HepG2 (cell line): Measurements from ENCODE around the gene AKT2. TPM values are rescaled to one million over a fixed set of nuclear protein-coding genes. Genes with fewer than 3 reads are reported as not detected.

ENCODE experiments used
- CBFB ChIP-seq: sonication (generic); formaldehyde crosslinking; IDR thresholded peaks from 2 replicates; pipeline ENCODE4 v1.4.0; 2020; ENCODE audit warnings: missing genetic modification reagents
- CREB1 ChIP-seq, 2 experiments: fragments of 450-650 bp in 1 of 2; IDR thresholded peaks; 2 replicates each; pipeline ENCODE4 v1.6.1; 2016 to 2017; ENCODE audit warnings: control low read depth in 1 of 2, mild to moderate bottlenecking in 1 of 2, missing compliant biosample characterization in 1 of 2, missing genetic modification characterization in 1 of 2
- EP300 ChIP-seq, 3 experiments: sonication (generic) in 1 of 3; formaldehyde crosslinking in 1 of 3; IDR thresholded peaks; 2 replicates each; pipeline versions ENCODE4 v1.5.1 to v1.6.1; 2011 to 2020; ENCODE audit warnings: low read depth in 2 of 3, low read length in 2 of 3, borderline replicate concordance in 1 of 3, improper control_type of control experiment in 1 of 3, mild to moderate bottlenecking in 1 of 3, missing genetic modification reagents in 1 of 3, moderate library complexity in 1 of 3
- FOXP1 ChIP-seq, 2 experiments: fragments of 450-650 bp in 1 of 2; IDR thresholded peaks; 2 replicates each; pipeline ENCODE4 v1.6.1; 2017 to 2018; ENCODE audit warnings: antibody characterized with exemption in 1 of 2
- HMG20A ChIP-seq: IDR thresholded peaks from 2 replicates; pipeline ENCODE4 v1.6.1; 2016; ENCODE audit warnings: borderline replicate concordance
- KDM2A ChIP-seq: sonication (generic); formaldehyde crosslinking; IDR thresholded peaks from 2 replicates; pipeline ENCODE4 v1.4.0; 2020; ENCODE audit warnings: low read depth, missing genetic modification reagents, borderline replicate concordance
- KDM3A ChIP-seq: IDR thresholded peaks from 2 replicates; pipeline ENCODE4 v1.6.1; 2018; ENCODE audit warnings: low read depth, missing compliant biosample characterization
- MED13 ChIP-seq: sonication (generic); formaldehyde crosslinking; IDR thresholded peaks from 2 replicates; pipeline ENCODE4 v1.5.0; 2020; ENCODE audit warnings: missing genetic modification reagents
- MED8 ChIP-seq: sonication (generic); formaldehyde crosslinking; IDR thresholded peaks from 2 replicates; pipeline ENCODE4 v1.8.1; 2023; ENCODE audit warnings: mild to moderate bottlenecking, missing genetic modification reagents; ENCODE audit not compliant: insufficient replicate concordance
- MEF2D ChIP-seq: sonication (generic); formaldehyde crosslinking; IDR thresholded peaks from 2 replicates; pipeline ENCODE4 v1.5.1; 2020; ENCODE audit warnings: mild to moderate bottlenecking, missing genetic modification reagents
- MXI1 ChIP-seq: IDR thresholded peaks from 3 replicates; pipeline ENCODE4 v1.6.1; 2012; ENCODE audit warnings: low read depth, low read length, inconsistent platforms, borderline replicate concordance
- NFKBIZ ChIP-seq: IDR thresholded peaks from 2 replicates; pipeline ENCODE4 v1.6.1; 2018; ENCODE audit warnings: missing genetic modification reagents, missing compliant biosample characterization
- PHF21A ChIP-seq: sonication (generic); formaldehyde crosslinking; IDR thresholded peaks from 2 replicates; pipeline ENCODE4 v1.5.0; 2020; ENCODE audit warnings: mild to moderate bottlenecking, missing genetic modification reagents
- PTBP1 ChIP-seq: fragments of 200-400 bp; formaldehyde crosslinking; IDR thresholded peaks from 2 replicates; pipeline ENCODE4 v1.6.1; 2018; ENCODE audit warnings: low read length, low read depth; ENCODE audit not compliant: poor library complexity, severe bottlenecking
- SMC3 ChIP-seq: IDR thresholded peaks from 2 replicates; pipeline ENCODE4 v1.6.1; 2011; ENCODE audit warnings: low read length, improper control_type of control experiment
- TCF7L2 ChIP-seq: IDR thresholded peaks from 2 replicates; pipeline ENCODE4 v1.6.1; 2011; ENCODE audit warnings: mild to moderate bottlenecking, low read depth, low read length, moderate library complexity
- YEATS2 ChIP-seq: sonication (generic); formaldehyde crosslinking; IDR thresholded peaks from 2 replicates; pipeline ENCODE4 v1.4.0; 2020; ENCODE audit warnings: missing genetic modification reagents, borderline replicate concordance
- ZNF556 ChIP-seq: sonication (generic); formaldehyde crosslinking; IDR thresholded peaks from 2 replicates; pipeline ENCODE4 v1.4.0; 2020; ENCODE audit warnings: mild to moderate bottlenecking, missing genetic modification reagents, borderline replicate concordance
- ZNF629 ChIP-seq: sonication (generic); formaldehyde crosslinking; conservative IDR thresholded peaks from 2 replicates; pipeline ENCODE4 v1.5.0; 2020; ENCODE audit warnings: missing genetic modification reagents
- polyA plus RNA-seq, 8 experiments: library from polyadenylated mRNA; depleted of rRNA in 3 of 8; stranded (reverse) in 7 of 8; unstranded in 1 of 8; fragments of >200 nt; fragmentation: Illumina TruSeq in 4 of 8; extraction: Trizol in 4 of 8; gene quantifications; 2 replicates each; pipeline versions ENCODE4 v1.2.1 to v1.2.3, GENCODE V29; 2011 to 2016; ENCODE audit warnings: low read depth in 4 of 8, missing spikeins in 1 of 8, mixed read lengths in 1 of 8; ENCODE audit not compliant: insufficient read depth in 1 of 8
- total RNA-seq, 5 experiments: library from RNA; depleted of rRNA; stranded (reverse); fragments of >200 nt; fragmentation: Illumina TruSeq; extraction: Trizol; gene quantifications; 2 replicates each; pipeline ENCODE4 v1.2.3, GENCODE V29; 2016; ENCODE audit warnings: low read depth in 1 of 5
- TF ChIP-seq, protein P1 (sequence below): sonication (generic); formaldehyde crosslinking; IDR thresholded peaks from 2 replicates; pipeline ENCODE4 v1.5.0; 2020; ENCODE audit warnings: missing genetic modification reagents
- TF ChIP-seq, protein P2 (sequence below): sonication (generic); formaldehyde crosslinking; IDR thresholded peaks from 2 replicates; pipeline ENCODE4 v1.4.0; 2020; ENCODE audit warnings: mild to moderate bottlenecking, missing genetic modification reagents
- TF ChIP-seq, protein P3 (sequence below): sonication (generic); formaldehyde crosslinking; IDR thresholded peaks from 2 replicates; pipeline ENCODE4 v1.9.0; 2021; ENCODE audit warnings: missing genetic modification reagents, borderline replicate concordance

AKT2 gene
- total and polyA plus RNA-seq, 2 of the 13 experiments (the other 11 are each of a cell fraction or from before 2014, with no cell fraction given) = 82.1 to 173 TPM

DNA sequence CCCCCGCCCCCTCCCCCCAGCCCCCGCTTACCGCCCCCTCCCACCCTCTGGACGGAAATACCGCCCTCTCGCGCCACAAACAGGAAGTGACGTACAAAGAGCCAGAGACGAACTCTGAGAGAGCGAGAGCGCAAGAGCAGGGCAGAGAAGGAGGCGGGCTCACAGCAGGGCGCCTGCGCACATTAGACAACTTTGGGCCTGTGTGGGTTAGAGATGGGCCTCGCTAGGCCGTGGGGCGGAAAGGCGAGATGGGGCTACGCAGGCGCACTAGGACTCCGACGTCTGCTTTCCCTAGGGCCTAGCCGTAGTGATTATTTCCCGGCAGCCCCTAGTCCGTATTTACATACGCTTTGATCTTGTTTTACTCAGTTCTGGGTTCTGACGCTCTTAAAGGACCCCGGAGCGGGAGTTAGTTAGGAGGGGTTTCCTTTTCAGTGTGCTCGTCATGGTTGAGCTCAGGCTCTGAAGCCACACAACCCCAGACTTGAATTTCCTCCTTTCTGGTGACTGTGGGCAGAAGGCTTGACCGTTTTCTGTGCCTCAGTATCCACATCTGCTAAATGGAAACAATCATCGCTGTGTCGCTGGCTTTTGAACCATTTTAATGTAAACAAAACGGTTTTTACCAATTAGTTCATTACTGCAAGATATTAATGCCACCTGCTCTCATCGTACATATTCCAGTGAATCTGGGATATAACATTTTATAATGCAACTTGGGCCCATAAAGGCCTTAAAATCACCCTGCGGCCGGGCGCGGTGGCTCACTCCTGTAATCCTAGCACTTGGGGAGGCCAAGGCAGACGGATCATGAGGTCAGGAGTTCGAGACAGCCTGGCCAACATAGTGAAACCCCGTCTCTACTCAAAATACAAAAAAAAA, 449 bp upstream of the AKT2 start (continued):
- TF ChIP-seq CREB1 (IDR thresholded peaks at IDR 0.05) = peak; percentile 88
- TF ChIP-seq CREB1 (CRISPR knock-in tag; IDR thresholded peaks at IDR 0.05) = peak; percentile 93
- no peak for TF ChIP-seq SMC3
- TF ChIP-seq YEATS2 (CRISPR knock-in tag) = peak; percentile 94
- TF ChIP-seq, protein P1, sequence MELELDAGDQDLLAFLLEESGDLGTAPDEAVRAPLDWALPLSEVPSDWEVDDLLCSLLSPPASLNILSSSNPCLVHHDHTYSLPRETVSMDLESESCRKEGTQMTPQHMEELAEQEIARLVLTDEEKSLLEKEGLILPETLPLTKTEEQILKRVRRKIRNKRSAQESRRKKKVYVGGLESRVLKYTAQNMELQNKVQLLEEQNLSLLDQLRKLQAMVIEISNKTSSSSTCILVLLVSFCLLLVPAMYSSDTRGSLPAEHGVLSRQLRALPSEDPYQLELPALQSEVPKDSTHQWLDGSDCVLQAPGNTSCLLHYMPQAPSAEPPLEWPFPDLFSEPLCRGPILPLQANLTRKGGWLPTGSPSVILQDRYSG = peak; percentile 53; the same call in 1 of the 2 replicates
- TF ChIP-seq NFKBIZ (CRISPR knock-in tag) = 0 out of 2 replicates have a peak, but pooled peaks have one; percentile 45
- TF ChIP-seq EP300 (IDR thresholded peaks at IDR 0.05; ENCODE audit: low read depth in 2 of 2, low read length in 2 of 2) = peak in 1 of 2 experiments; percentile 13; a peak in 1 of 4 replicates
- TF ChIP-seq EP300 (CRISPR knock-in tag; IDR thresholded peaks at IDR 0.05; ENCODE audit: borderline replicate concordance) = no peak
- TF ChIP-seq KDM3A (CRISPR knock-in tag) = no peak
- TF ChIP-seq HMG20A (CRISPR knock-in tag) = no peak
- TF ChIP-seq, protein P2, sequence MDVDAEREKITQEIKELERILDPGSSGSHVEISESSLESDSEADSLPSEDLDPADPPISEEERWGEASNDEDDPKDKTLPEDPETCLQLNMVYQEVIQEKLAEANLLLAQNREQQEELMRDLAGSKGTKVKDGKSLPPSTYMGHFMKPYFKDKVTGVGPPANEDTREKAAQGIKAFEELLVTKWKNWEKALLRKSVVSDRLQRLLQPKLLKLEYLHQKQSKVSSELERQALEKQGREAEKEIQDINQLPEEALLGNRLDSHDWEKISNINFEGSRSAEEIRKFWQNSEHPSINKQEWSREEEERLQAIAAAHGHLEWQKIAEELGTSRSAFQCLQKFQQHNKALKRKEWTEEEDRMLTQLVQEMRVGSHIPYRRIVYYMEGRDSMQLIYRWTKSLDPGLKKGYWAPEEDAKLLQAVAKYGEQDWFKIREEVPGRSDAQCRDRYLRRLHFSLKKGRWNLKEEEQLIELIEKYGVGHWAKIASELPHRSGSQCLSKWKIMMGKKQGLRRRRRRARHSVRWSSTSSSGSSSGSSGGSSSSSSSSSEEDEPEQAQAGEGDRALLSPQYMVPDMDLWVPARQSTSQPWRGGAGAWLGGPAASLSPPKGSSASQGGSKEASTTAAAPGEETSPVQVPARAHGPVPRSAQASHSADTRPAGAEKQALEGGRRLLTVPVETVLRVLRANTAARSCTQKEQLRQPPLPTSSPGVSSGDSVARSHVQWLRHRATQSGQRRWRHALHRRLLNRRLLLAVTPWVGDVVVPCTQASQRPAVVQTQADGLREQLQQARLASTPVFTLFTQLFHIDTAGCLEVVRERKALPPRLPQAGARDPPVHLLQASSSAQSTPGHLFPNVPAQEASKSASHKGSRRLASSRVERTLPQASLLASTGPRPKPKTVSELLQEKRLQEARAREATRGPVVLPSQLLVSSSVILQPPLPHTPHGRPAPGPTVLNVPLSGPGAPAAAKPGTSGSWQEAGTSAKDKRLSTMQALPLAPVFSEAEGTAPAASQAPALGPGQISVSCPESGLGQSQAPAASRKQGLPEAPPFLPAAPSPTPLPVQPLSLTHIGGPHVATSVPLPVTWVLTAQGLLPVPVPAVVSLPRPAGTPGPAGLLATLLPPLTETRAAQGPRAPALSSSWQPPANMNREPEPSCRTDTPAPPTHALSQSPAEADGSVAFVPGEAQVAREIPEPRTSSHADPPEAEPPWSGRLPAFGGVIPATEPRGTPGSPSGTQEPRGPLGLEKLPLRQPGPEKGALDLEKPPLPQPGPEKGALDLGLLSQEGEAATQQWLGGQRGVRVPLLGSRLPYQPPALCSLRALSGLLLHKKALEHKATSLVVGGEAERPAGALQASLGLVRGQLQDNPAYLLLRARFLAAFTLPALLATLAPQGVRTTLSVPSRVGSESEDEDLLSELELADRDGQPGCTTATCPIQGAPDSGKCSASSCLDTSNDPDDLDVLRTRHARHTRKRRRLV (CRISPR knock-in tag) = peak; percentile 99
- peak; percentile 98 for TF ChIP-seq ZNF629 (CRISPR knock-in tag)
- TF ChIP-seq CBFB (CRISPR knock-in tag) = peak; percentile 16; the same call in 1 of the 2 replicates
- TF ChIP-seq PHF21A = peak; percentile 52
- TF ChIP-seq, protein P3, sequence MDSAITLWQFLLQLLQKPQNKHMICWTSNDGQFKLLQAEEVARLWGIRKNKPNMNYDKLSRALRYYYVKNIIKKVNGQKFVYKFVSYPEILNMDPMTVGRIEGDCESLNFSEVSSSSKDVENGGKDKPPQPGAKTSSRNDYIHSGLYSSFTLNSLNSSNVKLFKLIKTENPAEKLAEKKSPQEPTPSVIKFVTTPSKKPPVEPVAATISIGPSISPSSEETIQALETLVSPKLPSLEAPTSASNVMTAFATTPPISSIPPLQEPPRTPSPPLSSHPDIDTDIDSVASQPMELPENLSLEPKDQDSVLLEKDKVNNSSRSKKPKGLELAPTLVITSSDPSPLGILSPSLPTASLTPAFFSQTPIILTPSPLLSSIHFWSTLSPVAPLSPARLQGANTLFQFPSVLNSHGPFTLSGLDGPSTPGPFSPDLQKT (CRISPR knock-in tag) = no peak
- TF ChIP-seq FOXP1 (IDR thresholded peaks at IDR 0.05) = no peak
- 0 out of 2 replicates have a peak, but pooled peaks have one; percentile 51 for TF ChIP-seq FOXP1 (CRISPR knock-in tag; IDR thresholded peaks at IDR 0.05)
- TF ChIP-seq MED13 (CRISPR knock-in tag) = no peak
- no peak; the same call in 1 of the 2 replicates for TF ChIP-seq ZNF556 (CRISPR knock-in tag)
- TF ChIP-seq PTBP1 = no peak
- no peak; the same call in 2 of the 3 replicates for TF ChIP-seq MXI1
- no peak for TF ChIP-seq MED8 (CRISPR knock-in tag)
- TF ChIP-seq MEF2D (CRISPR knock-in tag) = 0 out of 2 replicates have a peak, but pooled peaks have one; percentile 53
- TF ChIP-seq TCF7L2 = peak; percentile 27; the same call in 1 of the 2 replicates
- TF ChIP-seq KDM2A (CRISPR knock-in tag) = peak; percentile 53
